K562 (cell line): Measurements from ENCODE around the gene TPD52L2. TPM values are rescaled to one million over a fixed set of nuclear protein-coding genes. Genes with fewer than 3 reads are reported as not detected.

Source experiments
- E4F1 ChIP-seq: fragments of 250-450 bp; sonication (Bioruptor Pico); IDR thresholded peaks from 2 replicates; pipeline ENCODE4 v1.5.0; 2021; ENCODE audit warnings: mild to moderate bottlenecking, borderline replicate concordance
- ERF ChIP-seq: fragments of 450-650 bp; formaldehyde crosslinking; IDR thresholded peaks from 2 replicates; pipeline ENCODE4 v1.4.0; 2020; ENCODE audit warnings: mild to moderate bottlenecking, mixed read lengths
- FOXA1 ChIP-seq: fragments of 450-650 bp; IDR thresholded peaks from 2 replicates; pipeline ENCODE4 v1.6.1; 2016; ENCODE audit warnings: mild to moderate bottlenecking, borderline replicate concordance
- HNRNPLL ChIP-seq: fragments of 200-400 bp; formaldehyde crosslinking; IDR thresholded peaks from 2 replicates; pipeline ENCODE4 v1.6.1; 2017; ENCODE audit warnings: low read length, low read depth, mild to moderate bottlenecking; ENCODE audit not compliant: poor library complexity, severe bottlenecking
- HNRNPUL1 ChIP-seq: fragments of 200-400 bp; formaldehyde crosslinking; IDR thresholded peaks from 2 replicates; pipeline ENCODE4 v1.6.1; 2017; ENCODE audit warnings: low read length
- NRF1 ChIP-seq, 2 experiments: fragments of 450-650 bp; IDR thresholded peaks in 1 of 2; conservative IDR thresholded peaks in 1 of 2; 2 replicates each; pipeline ENCODE4 v1.6.1; 2014; ENCODE audit warnings: mild to moderate bottlenecking in 2 of 2
- PCBP2 ChIP-seq: fragments of 200-400 bp; formaldehyde crosslinking; IDR thresholded peaks from 2 replicates; pipeline ENCODE4 v1.6.1; 2018; ENCODE audit warnings: low read length, low read depth, mild to moderate bottlenecking, moderate library complexity; ENCODE audit not compliant: poor library complexity, severe bottlenecking
- XRCC3 ChIP-seq: fragments of 450-650 bp; IDR thresholded peaks from 2 replicates; pipeline ENCODE4 v1.6.1; 2017; ENCODE audit warnings: mild to moderate bottlenecking, moderate library complexity
- ZBTB40 ChIP-seq, 2 experiments: fragments of 450-650 bp in 1 of 2; sonication (generic) in 1 of 2; formaldehyde crosslinking in 1 of 2; IDR thresholded peaks; 2 replicates each; pipeline versions ENCODE4 v1.7.1 to v1.9.0; 2016 to 2022; ENCODE audit warnings: inconsistent platforms in 1 of 2, mild to moderate bottlenecking in 1 of 2, missing genetic modification reagents in 1 of 2
- ZNF274 ChIP-seq: IDR thresholded peaks from 2 replicates; pipeline ENCODE4 v1.6.1; 2011; ENCODE audit warnings: low read depth, mild to moderate bottlenecking, low read length, moderate library complexity, borderline replicate concordance
- ZNF41 ChIP-seq: fragments of 250-450 bp; sonication (Bioruptor Pico); conservative IDR thresholded peaks from 2 replicates; pipeline ENCODE4 v1.4.0; 2020; ENCODE audit warnings: mild to moderate bottlenecking
- polyA plus RNA-seq, 8 experiments: library from polyadenylated mRNA; depleted of rRNA in 4 of 8; stranded (reverse) in 5 of 8; unstranded in 3 of 8; fragments of >200 nt; fragmentation: Nextera tagmentation in 2 of 8; fragmentation: Illumina TruSeq in 1 of 8; extraction: Ambion mirVana in 2 of 8; extraction: Trizol in 1 of 8; gene quantifications; 2 replicates each; pipeline versions ENCODE4 v1.2.1 to v1.2.3, GENCODE V29; 2011 to 2014; ENCODE audit warnings: inconsistent platforms in 1 of 8, missing spikeins in 1 of 8
- total RNA-seq, 7 experiments: library from RNA; depleted of rRNA in 6 of 7; stranded (reverse); fragments of >200 nt in 6 of 7; fragmentation: Illumina TruSeq in 2 of 7; extraction: Trizol in 2 of 7; gene quantifications; 2 replicates each; pipeline versions ENCODE4 v1.2.1 to v1.2.3, GENCODE V29; 2011 to 2021; ENCODE audit warnings: low replicate concordance in 1 of 7

Gene TPD52L2
- total and polyA plus RNA-seq, 9 of the 15 experiments (the other 6 are each of a cell fraction or from before 2014, with no cell fraction given), result 1.9 to 117 (median 74.6) TPM

GRCh38 chr20:63864978-63865640 is at the start of gene TPD52L2 (continued):
- TF ChIP-seq ZBTB40 (IDR thresholded peaks at IDR 0.05) (peak; percentile 98), ZBTB40 (CRISPR knock-in tag; IDR thresholded peaks at IDR 0.05) (no peak), FOXA1 (no peak), XRCC3 (no peak), PCBP2 (no peak), E4F1 (CRISPR knock-in tag) (no peak), NRF1 (conservative IDR thresholded peaks at IDR 0.05 in 1 of 2, IDR thresholded peaks at IDR 0.05 in 1 of 2) (no peak; a peak in 2 of 4 replicates), ZNF41 (CRISPR knock-in tag) (no peak), ZNF274 (no peak), HNRNPLL (peak; percentile 75), ERF (no peak), HNRNPUL1 (no peak)
